HG03066 (cell line): ENCODE measurements around the gene ADPRS.

Source experiments
- ATAC-seq: cut with Tn5 transposase; IDR thresholded peaks from one replicate; pipeline ENCODE4 v1.9.1; 2021; ENCODE audit warnings: low read depth; ENCODE audit not compliant: unreplicated experiment

ADPRS gene

DNA sequence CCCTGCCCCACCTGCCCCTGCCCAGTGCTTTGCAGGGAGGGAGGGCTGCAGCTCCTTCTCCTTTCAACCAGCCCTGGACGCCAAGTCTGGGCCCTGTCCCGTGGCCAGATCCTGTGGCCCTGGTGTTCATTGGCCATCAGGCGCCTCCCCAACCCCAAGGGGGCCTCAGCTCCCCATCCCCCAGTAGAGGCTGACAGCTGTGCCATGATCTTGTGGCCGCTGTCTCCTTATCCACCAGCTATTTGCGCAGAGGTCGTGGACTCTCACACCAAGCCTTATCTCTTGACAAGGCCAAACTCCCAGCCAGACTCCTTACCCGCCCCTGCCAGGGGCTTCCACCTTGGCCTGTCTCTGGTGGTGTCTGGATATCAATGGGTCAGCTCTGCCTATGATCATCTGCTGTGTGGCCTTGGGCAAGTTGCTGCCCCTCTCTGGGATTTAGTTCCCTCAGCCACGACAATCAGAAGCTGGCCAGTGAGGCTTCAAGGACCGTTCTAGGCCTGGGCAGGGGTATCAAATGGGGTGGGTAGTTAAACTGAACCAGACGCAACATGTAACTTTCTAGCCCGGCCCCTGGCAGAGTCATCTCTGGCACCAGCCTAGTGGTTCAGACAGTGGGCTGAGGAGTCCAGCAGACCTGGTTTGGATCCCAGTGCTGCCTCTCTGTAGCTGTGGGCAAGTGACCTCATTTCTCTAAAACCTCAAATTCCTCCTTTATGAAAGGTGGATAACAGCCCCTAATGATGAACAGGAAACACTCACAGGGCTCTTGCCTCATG is 39.6 kb downstream of the ADPRS start:
- no peak for ATAC-seq

DNA sequence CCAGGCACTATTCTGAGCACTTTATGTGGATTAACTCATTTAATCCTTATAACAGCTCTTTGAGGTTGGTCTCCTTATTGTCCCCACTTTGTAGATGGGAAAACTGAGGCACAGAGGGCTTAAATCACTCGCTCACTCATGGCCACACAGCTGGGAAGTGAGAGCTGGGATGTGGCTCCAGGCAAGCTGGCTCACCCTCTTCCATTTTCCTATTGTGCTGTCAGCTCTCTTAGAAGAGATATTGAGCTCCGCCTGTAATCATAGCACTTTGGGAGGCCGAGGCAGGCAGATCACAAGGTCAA is 40.2 kb downstream of the ADPRS start:
- ATAC-seq: no peak

DNA sequence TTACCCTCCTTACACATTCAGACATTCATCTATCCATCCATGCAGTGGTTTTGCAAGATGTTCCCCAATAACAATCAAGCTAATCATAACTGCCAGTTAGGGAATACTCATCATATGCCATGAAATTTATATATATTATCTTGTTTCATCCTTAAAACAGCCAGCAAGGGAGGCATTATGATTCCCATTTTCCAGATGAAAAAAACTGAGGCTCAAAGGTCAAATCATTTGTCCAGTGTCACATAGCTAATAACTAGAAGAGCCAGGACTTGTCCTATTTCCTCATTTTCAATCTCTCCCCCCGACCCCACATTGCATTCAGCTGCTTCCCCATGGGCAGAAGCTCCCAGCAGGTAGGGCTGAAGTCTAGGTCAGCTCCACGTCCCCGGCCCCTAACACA is 43.3 kb downstream of the ADPRS start:
- ATAC-seq: no peak

DNA sequence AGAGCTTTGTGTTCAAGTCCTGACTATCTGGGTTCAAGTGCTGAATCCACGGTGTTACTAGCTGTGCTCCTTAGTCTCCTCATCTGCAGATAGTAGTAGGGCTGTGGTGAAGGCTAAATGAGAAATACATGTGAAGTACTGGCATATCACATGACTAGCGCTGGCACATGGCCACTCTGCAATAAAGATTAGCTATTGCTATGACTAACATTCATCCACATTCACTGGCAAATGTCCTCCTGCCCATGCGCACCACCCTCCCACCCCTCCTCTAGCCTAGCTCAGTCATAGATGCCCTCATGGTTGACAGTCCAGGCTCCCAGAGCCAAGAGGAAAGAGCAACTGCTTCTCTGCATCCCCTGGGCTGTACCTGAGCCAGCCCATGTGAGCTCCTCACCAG is 44.8 kb downstream of the ADPRS start:
- ATAC-seq: no peak

DNA sequence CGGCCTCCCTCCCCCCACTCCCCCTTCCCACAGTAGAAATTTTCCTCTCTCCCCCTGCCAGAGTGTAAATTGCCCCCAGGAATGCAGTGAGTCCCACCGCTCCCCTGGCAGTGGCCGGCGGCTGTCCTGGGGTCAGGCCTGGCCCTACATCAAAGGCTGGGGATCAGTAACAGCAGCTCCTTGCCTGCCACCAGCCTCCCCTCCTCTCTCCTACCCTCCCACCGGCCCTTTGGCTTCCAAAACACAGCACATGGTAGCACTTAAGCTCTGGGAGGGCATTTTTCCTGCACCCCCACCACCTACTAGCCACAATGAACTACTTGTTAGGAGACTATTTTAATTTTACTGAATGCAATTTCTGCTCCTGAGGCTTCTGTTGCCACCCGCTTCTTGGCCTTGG is 45.3 kb downstream of the ADPRS start:
- ATAC-seq: no peak

DNA sequence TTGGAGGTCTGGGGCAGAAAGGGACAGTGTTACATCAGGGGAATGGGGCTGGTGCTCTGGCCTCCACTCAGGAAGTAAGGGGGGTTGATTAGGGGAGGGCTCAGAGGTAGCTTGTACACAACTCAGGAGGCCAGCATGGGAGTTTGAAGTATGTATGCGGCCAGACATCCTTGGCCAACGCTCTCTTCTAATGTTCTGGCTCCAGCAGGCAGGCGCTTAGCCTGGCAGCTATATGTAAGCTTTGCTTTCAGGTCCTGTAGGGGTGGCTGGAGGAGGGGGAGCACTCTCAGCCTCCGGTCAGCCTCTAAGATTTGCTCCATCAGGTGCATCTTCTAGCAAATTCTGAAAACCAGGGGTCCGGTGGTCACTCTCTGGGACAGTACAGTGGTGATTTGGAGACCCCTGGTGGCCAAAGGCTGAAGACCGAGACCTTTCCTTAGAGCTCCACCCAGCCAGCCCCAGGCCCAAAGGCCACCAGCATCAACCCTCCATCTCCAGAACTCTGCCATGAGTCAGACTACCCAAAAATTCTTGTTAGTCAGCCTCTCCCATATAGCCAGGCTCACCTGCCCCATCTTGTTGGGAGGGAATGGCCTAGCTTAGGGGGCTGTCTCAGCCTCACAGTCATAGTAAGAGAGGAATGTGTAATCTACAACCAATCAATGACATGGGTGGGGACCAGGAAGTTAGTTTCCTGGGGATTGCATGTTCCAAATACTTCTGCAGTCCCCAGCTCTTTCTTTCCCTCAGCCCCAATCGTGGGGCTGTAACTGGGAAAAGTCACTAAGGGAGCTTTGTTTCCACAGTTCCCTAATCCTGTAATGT is 46.0 kb downstream of the ADPRS start:
- no peak for ATAC-seq

DNA sequence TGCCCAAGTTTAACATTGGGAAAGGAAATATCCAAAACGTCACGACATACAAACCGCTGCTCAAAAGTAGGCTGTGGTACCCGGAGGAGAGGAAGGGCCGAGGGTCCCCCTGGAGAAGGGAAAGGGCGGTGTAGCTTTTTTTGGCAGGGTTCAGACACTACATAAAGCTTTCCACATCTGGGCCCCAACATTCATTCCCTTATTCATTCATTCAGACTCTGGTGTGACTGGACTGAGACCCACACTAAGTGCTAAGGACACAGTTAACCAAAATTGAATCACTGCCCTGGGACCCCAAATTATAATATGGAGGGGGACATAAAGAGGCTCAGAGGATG is 46.6 kb downstream of the ADPRS start:
- no peak for ATAC-seq

DNA sequence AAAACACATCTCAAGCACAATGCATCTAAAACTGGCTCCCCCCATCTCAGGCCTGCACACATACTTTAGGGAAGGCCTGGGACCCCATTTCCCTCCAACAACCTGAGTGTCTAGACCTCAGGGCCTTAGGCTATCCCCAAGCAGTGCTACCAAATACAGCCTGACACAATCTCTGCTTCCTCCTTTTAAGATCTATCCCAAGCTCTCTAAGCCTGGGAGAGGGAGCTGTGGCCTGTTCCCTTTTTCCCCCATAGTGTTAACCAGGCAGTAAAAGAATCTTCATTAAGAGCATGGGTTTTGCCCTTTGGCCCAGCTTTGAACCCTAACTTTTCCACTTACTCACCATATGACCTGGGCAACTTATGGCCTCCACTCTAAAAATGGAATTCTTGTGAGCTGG is 47.1 kb downstream of the ADPRS start:
- ATAC-seq: no peak

DNA sequence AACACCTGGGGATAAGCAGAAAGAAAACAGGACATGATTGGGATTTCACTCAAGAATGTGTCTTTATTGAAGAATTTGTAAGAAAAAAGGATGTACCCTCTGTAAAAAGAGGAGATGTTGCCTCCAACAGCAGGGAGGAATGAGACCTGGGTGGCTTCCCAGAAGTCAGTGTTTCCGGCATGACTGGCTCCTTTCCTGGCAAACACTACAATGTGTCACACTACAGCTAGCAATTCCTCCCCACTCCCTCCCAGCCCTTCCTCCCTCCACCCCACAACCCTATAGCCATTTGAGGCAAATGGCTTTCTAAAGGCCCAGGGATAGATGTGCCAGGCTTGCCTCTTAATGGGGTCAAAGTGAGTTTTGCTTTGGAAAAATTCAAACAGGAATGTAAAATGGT is 47.8 kb downstream of the ADPRS start:
- no peak for ATAC-seq

DNA sequence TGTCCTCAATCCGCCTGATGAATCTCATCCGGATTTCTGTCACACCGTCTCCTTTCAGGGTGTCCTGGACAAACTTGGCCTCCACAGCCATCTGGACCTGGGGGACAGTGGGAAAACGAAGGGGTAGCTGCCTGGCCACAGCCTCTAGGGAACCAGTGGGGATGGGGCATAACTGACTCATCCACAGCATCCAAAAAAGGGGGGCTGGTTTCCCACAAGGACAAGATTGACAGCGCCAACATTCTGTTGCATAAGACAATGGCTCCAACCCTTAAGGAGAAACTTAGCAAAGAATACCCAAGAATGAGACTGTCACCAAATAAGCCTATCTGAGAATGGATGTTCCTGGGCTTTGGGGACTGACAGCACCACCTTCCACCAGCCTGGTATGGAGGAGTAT is 48.5 kb downstream of the ADPRS start:
- no peak for ATAC-seq

DNA sequence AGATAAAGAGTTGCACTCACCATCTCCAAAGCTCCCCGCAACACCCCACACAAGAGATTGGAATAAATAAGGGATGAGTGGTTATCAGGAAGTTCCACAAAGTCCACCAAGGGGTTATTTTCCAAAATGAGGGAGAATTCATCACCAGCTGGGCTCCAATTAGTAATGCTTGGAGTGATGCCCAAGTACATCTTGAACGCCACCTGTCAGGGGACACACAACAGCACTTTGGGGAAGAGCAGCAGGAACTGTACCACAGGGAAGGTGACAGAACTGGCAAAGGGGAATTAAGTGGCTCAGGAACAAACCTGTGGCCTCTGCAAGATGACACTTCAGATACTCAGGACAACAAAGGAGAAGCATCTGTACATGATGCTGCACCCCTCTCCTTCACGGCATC is 49.1 kb downstream of the ADPRS start:
- no peak for ATAC-seq

DNA sequence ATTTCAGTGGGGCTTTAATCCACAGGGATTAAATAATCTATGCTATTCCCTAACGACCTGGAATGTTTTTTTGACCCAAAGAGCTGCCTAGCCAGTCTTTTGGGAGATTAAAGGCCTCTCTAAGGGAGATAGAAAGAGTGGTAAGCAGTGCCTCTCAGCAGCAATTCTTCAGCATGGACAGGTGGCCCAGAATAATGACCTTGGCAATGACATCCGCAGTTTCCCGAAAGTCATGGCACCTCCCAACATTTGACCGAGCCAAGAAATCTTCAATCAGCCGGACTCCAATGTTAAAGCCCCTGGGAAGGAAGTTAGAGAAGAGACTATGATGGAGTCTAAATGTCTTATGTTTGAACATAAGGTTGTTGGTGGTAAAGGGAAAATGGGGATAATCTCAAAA is 50.8 kb downstream of the ADPRS start:
- ATAC-seq: no peak

DNA sequence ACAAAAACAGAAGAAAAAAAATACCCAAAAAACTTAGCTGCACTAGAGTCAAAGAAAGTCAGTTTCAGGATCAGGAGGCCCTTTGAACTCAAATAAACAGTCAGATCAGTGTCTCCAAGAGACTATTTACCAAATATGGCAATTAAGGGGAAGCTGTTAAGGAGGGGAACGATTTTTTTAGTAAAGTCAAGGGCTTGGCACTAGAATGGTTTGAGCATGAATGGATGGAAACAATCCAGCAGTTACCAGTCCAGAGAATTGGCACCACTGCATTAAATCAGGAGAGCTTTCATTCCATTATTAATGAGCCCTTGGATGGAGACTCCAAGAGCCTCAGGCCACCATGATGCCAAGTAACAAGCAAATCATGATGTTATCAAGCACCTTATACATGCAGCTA is 53.4 kb downstream of the ADPRS start:
- no peak for ATAC-seq

DNA sequence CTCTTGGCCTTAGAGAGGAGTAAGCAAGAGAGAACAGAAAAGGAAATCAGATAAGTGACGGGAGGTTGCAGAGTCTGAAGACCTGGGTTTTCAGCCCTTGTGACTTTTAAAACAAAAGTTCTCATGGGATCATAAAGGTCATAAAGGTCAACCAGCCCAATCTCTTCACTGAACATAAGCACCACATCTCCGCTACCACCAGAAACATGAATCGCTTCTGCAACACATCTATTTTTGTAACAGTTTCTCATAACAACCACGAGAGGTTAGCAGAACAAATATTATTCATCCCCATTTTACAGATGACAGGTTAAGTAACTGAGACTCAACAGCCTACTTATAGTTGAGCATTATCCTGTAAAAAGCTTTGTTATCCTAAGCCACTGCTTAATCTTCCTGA is 54.7 kb downstream of the ADPRS start:
- no peak for ATAC-seq
